Endothelial cell of umbilical vein (primary cell): ENCODE results near the gene BAMBI. TPM values are rescaled to one million over a fixed set of nuclear protein-coding genes. Genes with fewer than 3 reads are reported as not detected.

ENCODE experiments used
- BruUV-seq: library from RNA; stranded (reverse); fragments of 400-500 nt; replicated peaks from 2 replicates; lab custom pipeline; 2021; lab: Mats Ljungman, UMichigan
- CTCF ChIA-PET: fragments of 300-600, 350-600 bp; sonication (Branson Sonifier 250); formaldehyde crosslinking; loops from one replicate; lab custom pipeline; 2021; ENCODE audit warnings: antibody characterized with exemption, inconsistent platforms; lab: Charles Lee
- POLR2A ChIA-PET: fragments of 300-600, 350-600 bp; sonication (Branson Sonifier 250); formaldehyde crosslinking; loops from one replicate; lab custom pipeline; 2021; ENCODE audit warnings: antibody characterized with exemption, inconsistent platforms; lab: Charles Lee
- DNase-seq: peaks from one replicate; pipeline ENCODE4 v3.0.0-alpha.2; 2011; ENCODE audit warnings: low read depth, low spot score
- FAIRE-seq: peaks from 2 replicates; lab custom pipeline; 2011; peaks lifted over from hg19 to GRCh38; lab: Jason Lieb, UNC
- H2AFZ ChIP-seq: 2 replicates; pipeline ENCODE4 v1.6.0; 2012; ENCODE audit warnings: low read depth, low read length, control low read depth, inconsistent platforms
- H3K27ac ChIP-seq: 2 replicates; pipeline ENCODE4 v1.5.1; 2011; ENCODE audit warnings: low read depth, mild to moderate bottlenecking, control low read depth, low read length, moderate library complexity; ENCODE audit not compliant: insufficient read depth
- H3K27me3 ChIP-seq, 2 experiments: 2 replicates each; pipeline versions ENCODE4 v1.6.0 to v1.6.1; 2011; ENCODE audit warnings: low read length in 2 of 2, mixed read lengths in 1 of 2; ENCODE audit not compliant: control insufficient read depth in 2 of 2, insufficient read depth in 2 of 2
- H3K36me3 ChIP-seq, 2 experiments: 2 replicates in 1 of 2; 3 replicates in 1 of 2; pipeline ENCODE4 v1.5.1; 2011; ENCODE audit warnings: low read length in 2 of 2, mild to moderate bottlenecking in 1 of 2, moderate library complexity in 1 of 2; ENCODE audit not compliant: control insufficient read depth in 2 of 2, insufficient read depth in 2 of 2; ENCODE audit errors: extremely low read depth in 1 of 2
- H3K4me1 ChIP-seq: 3 replicates; pipeline ENCODE4 v1.5.1; 2011; ENCODE audit warnings: mild to moderate bottlenecking, low read length; ENCODE audit not compliant: control insufficient read depth, insufficient read depth; ENCODE audit errors: extremely low read depth
- H3K4me2 ChIP-seq: 2 replicates; pipeline ENCODE4 v1.6.1; 2011; ENCODE audit warnings: low read length, control low read depth, mixed read lengths; ENCODE audit not compliant: insufficient read depth
- H3K4me3 ChIP-seq, 3 experiments: fragments of 200-600 bp in 1 of 3; sonication (generic), shearing (Covaris generic) in 1 of 3; replicated peaks in 1 of 3; 2 replicates each; pipeline ENCODE4 v1.5.1; 2011 to 2016; ENCODE audit warnings: control low read depth in 3 of 3, low read length in 3 of 3, mild to moderate bottlenecking in 2 of 3, inconsistent platforms in 1 of 3, low read depth in 1 of 3, moderate library complexity in 1 of 3; ENCODE audit not compliant: insufficient read depth in 1 of 3
- H3K79me2 ChIP-seq: 2 replicates; pipeline ENCODE4 v1.6.0; 2012; ENCODE audit warnings: low read length, inconsistent platforms; ENCODE audit not compliant: control insufficient read depth, insufficient read depth
- H3K9ac ChIP-seq: replicated peaks from 2 replicates; pipeline ENCODE3; 2011; ENCODE audit warnings: low read length, control low read depth; ENCODE audit not compliant: insufficient read depth; ENCODE audit errors: extremely low read depth
- H3K9me1 ChIP-seq: replicated peaks from 3 replicates; pipeline ENCODE4 v1.6.0; 2011; ENCODE audit warnings: mild to moderate bottlenecking, low read length; ENCODE audit not compliant: control insufficient read depth, insufficient read depth; ENCODE audit errors: extremely low read depth
- H3K9me3 ChIP-seq: replicated peaks from 2 replicates; pipeline ENCODE4 v1.5.1; 2012; ENCODE audit warnings: low read length, inconsistent platforms; ENCODE audit not compliant: control insufficient read depth, insufficient read depth
- H4K20me1 ChIP-seq: replicated peaks from 2 replicates; pipeline ENCODE3; 2011; ENCODE audit warnings: mild to moderate bottlenecking, low read length; ENCODE audit not compliant: control insufficient read depth, insufficient read depth; ENCODE audit errors: extremely low read depth
- CTCF ChIP-seq, 2 donors: IDR thresholded peaks; 1 replicate in 1 of 2; 2 replicates in 1 of 2; pipeline ENCODE4 v1.5.1; 2011; ENCODE audit warnings: low read length in 2 of 2, mild to moderate bottlenecking in 2 of 2, moderate library complexity in 2 of 2, control low read depth in 1 of 2, inconsistent platforms in 1 of 2, low read depth in 1 of 2; ENCODE audit not compliant: insufficient read depth in 1 of 2; ENCODE audit errors: extremely low read depth in 1 of 2
- EZH2 ChIP-seq: IDR thresholded peaks from 2 replicates; pipeline ENCODE4 v1.6.1; 2012; ENCODE audit warnings: borderline replicate concordance, low read depth, mild to moderate bottlenecking, moderate library complexity, low read length, inconsistent platforms; ENCODE audit not compliant: severe bottlenecking
- FOS ChIP-seq: IDR thresholded peaks from 2 replicates; pipeline ENCODE4 v1.6.1; 2011; ENCODE audit warnings: mild to moderate bottlenecking, low read length, moderate library complexity, borderline replicate concordance; ENCODE audit not compliant: insufficient read depth
- GATA2 ChIP-seq: IDR thresholded peaks from 2 replicates; pipeline ENCODE4 v1.7.0; 2011; ENCODE audit warnings: low read depth, mild to moderate bottlenecking, moderate library complexity, mixed read lengths, low read length; ENCODE audit not compliant: insufficient read length, insufficient read depth
- JUN ChIP-seq: IDR thresholded peaks from 2 replicates; pipeline ENCODE4 v1.6.1; 2011; ENCODE audit warnings: borderline replicate concordance, low read depth; ENCODE audit not compliant: insufficient read length, insufficient read depth
- MAX ChIP-seq: IDR thresholded peaks from 2 replicates; pipeline ENCODE4 v1.6.1; 2011; ENCODE audit not compliant: insufficient read depth, insufficient read length
- MYC ChIP-seq: IDR thresholded peaks from one replicate; pipeline ENCODE4 v1.6.1; 2011; ENCODE audit warnings: mild to moderate bottlenecking, low read depth, low read length
- POLR2A ChIP-seq: IDR thresholded peaks from 2 replicates; pipeline ENCODE4 v1.6.1; 2012; ENCODE audit warnings: low read depth, mild to moderate bottlenecking, control low read depth, low read length
- POLR2AphosphoS5 ChIP-seq: IDR thresholded peaks from 2 replicates; pipeline ENCODE4 v1.6.1; 2012; ENCODE audit warnings: low read depth, mild to moderate bottlenecking, control low read depth, low read length, moderate library complexity; ENCODE audit not compliant: insufficient read depth
- dilution Hi-C: fragments of 300-500 bp; cut with MboI; formaldehyde crosslinking; loops from one replicate; pipeline ENCODE4 v1.15.0; 2019; ENCODE audit warnings: low sequenced_read_pairs; ENCODE audit not compliant: extremely low pct_ligation_motif_present
- intact Hi-C: fragments of 100-400 bp; cut with micrococcal nuclease; formaldehyde crosslinking; loops from one replicate; pipeline ENCODE4 v1.10.0; 2022
- polyA plus RNA-seq, 4 experiments: library from polyadenylated mRNA; depleted of rRNA in 3 of 4; stranded (reverse) in 3 of 4; unstranded in 1 of 4; fragments of >200 nt; gene quantifications; 2 replicates each; pipeline versions ENCODE4 v1.2.1 to v1.2.3, GENCODE V29; 2011 to 2012; ENCODE audit warnings: missing spikeins in 1 of 4
- total RNA-seq: library from RNA; stranded (reverse); gene quantifications from 2 replicates; pipeline ENCODE4 v1.2.3, GENCODE V29; 2021

BAMBI gene
- total and polyA plus RNA-seq, 2 donors (not counting 3 experiments of a cell fraction or from before 2014, with no cell fraction given), result 3.2 to 4.3 TPM

DNA sequence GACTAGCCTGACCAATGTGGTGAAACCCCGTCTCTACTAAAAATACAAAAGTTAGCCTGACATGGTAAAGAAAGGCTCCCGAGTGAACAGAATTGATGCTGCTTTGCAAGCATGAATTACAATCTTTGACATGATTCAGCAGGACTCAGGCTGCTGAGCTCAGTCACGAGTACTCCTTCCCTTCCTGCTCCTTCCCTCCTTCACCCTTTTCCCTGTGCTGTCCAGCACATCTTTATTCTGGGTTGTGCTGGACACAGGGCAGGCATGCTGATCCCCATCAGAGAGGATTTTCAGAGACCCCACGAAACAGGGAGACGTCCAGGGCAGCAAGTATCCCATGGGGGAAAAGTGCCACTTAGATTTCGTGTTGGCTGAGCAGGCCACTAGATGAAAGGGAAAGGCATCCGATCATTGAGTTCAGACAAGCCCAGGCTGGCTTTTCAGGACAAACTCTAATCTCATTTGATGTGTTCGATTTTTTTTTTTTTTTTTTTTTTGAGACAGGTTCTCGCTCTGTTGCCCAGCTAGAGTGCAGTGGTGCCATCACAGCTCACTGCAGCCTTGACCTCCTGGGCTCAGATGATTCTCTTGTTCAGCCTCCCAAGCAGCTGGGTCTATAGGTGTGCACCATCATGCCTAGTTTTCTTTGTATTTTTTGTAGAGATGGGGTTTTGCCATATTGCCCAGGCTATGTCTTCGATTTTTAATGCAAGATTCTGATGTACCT is 36.5 kb downstream of the BAMBI start:
- TF ChIP-seq EZH2, result no peak
- TF ChIP-seq CTCF (IDR thresholded peaks at IDR 0.05; ENCODE audit: extremely low read depth in 1 of 2, insufficient read depth in 1 of 2, low read depth in 1 of 2, low read length in 2 of 2), result no peak
- TF ChIP-seq FOS, result no peak
- TF ChIP-seq MYC, result no peak
- TF ChIP-seq JUN, result no peak
- no peak for TF ChIP-seq POLR2A
- no peak for TF ChIP-seq GATA2
- TF ChIP-seq MAX, result no peak
- TF ChIP-seq POLR2AphosphoS5, result no peak
- ChIA-PET POLR2A (no interaction called here), CTCF (interaction anchor here (1.5 kb wide), 1 partner anchor 50 kb away, joined by 3 read pairs; no protein-coding TSS in a partner anchor)
- Histone ChIP-seq H4K20me1 (no peaks in the 10 kb centered on the region), H3K4me3 (no peak overlapping the region), H3K27me3 (no peaks in the 10 kb centered on the region), H3K9ac (no peak overlapping the region), H3K9me1 (no peaks in the 10 kb centered on the region), H3K4me2 (no peak overlapping the region), H3K79me2 (no peaks in the 10 kb centered on the region), H3K27ac (no peak overlapping the region), H3K9me3 (no peaks in the 10 kb centered on the region), H3K36me3 (no peaks in the 10 kb centered on the region), H2AFZ (no peak overlapping the region), H3K4me1 (peaks cover 1% of the 10 kb centered on the region)
- FAIRE-seq, result no peak
- intact Hi-C loops (no loop called here), dilution Hi-C loops (no loop called here)
- DNase-seq, result no peak
- BruUV-seq, result no TSS peak
